Prostate gland (tissue), 2 donors: Measurements from ENCODE around the gene CNTN4.

Experiments used
- CTCF ChIP-seq, 4 experiments: fragments of 200-600 bp in 2 of 4; fragments of 450-650 bp in 2 of 4; sonication (generic) in 2 of 4; IDR thresholded peaks; 1 replicate in 3 of 4; 2 replicates in 1 of 4; pipeline ENCODE4 v1.5.1; 2016 to 2019; ENCODE audit warnings: antibody characterized with exemption in 4 of 4, mild to moderate bottlenecking in 2 of 4, moderate library complexity in 2 of 4
- POLR2A ChIP-seq: fragments of 450-650 bp; IDR thresholded peaks from one replicate; pipeline ENCODE4 v1.6.1; 2016; ENCODE audit warnings: antibody characterized with exemption, mild to moderate bottlenecking

- TF ChIP-seq CTCF (IDR thresholded peaks at IDR 0.05) (no peak), POLR2A (no peak)
Observed at GRCh38 chr3:2130726-2131125, 32.1 kb downstream of the CNTN4 start.
